HepG2 (cell line): ENCODE measurements around the gene KCNMA1.

Experiments
- CTCF ChIP-seq: sonication (generic); formaldehyde crosslinking; IDR thresholded peaks from 2 replicates; pipeline ENCODE4 v1.5.0; 2020; ENCODE audit warnings: mild to moderate bottlenecking, missing genetic modification reagents, moderate library complexity
- EP300 ChIP-seq, 3 experiments: sonication (generic) in 1 of 3; formaldehyde crosslinking in 1 of 3; IDR thresholded peaks; 2 replicates each; pipeline versions ENCODE4 v1.5.1 to v1.6.1; 2011 to 2020; ENCODE audit warnings: low read depth in 2 of 3, low read length in 2 of 3, borderline replicate concordance in 1 of 3, improper control_type of control experiment in 1 of 3, mild to moderate bottlenecking in 1 of 3, missing genetic modification reagents in 1 of 3, moderate library complexity in 1 of 3
- ETV5 ChIP-seq: IDR thresholded peaks from 2 replicates; pipeline ENCODE4 v1.6.1; 2018; ENCODE audit warnings: missing biosample characterization, missing genetic modification reagents, inconsistent platforms, borderline replicate concordance
- HINFP ChIP-seq: sonication (generic); formaldehyde crosslinking; IDR thresholded peaks from 2 replicates; pipeline ENCODE4 v1.4.0; 2020; ENCODE audit warnings: low read depth, mild to moderate bottlenecking, missing genetic modification reagents
- KDM1A ChIP-seq: IDR thresholded peaks from 2 replicates; pipeline ENCODE4 v1.6.1; 2016; ENCODE audit warnings: missing compliant biosample characterization
- MYC ChIP-seq: sonication (generic); formaldehyde crosslinking; IDR thresholded peaks from 2 replicates; pipeline ENCODE4 v1.9.0; 2021; ENCODE audit warnings: missing genetic modification reagents, borderline replicate concordance
- PLSCR1 ChIP-seq: sonication (generic); formaldehyde crosslinking; IDR thresholded peaks from 2 replicates; pipeline ENCODE4 v1.5.0; 2020; ENCODE audit warnings: missing genetic modification reagents, mild to moderate bottlenecking, borderline replicate concordance
- POLR2A ChIP-seq, 2 experiments: IDR thresholded peaks; 2 replicates each; pipeline ENCODE4 v1.6.1; 2011; ENCODE audit warnings: low read depth in 2 of 2, low read length in 2 of 2, mild to moderate bottlenecking in 1 of 2, moderate library complexity in 1 of 2; ENCODE audit not compliant: insufficient read depth in 1 of 2
- SMAD1 ChIP-seq: sonication (generic); formaldehyde crosslinking; IDR thresholded peaks from 2 replicates; pipeline ENCODE4 v1.4.0; 2020; ENCODE audit warnings: missing genetic modification reagents, low read depth, mild to moderate bottlenecking, borderline replicate concordance
- SMC3 ChIP-seq: IDR thresholded peaks from 2 replicates; pipeline ENCODE4 v1.6.1; 2011; ENCODE audit warnings: low read length, improper control_type of control experiment
- SRF ChIP-seq: IDR thresholded peaks from 2 replicates; pipeline ENCODE4 v1.6.1; 2011; ENCODE audit warnings: mild to moderate bottlenecking, low read depth, low read length, moderate library complexity
- STAT6 ChIP-seq: sonication (generic); formaldehyde crosslinking; IDR thresholded peaks from 2 replicates; pipeline ENCODE4 v1.4.0; 2020; ENCODE audit warnings: missing genetic modification reagents, mild to moderate bottlenecking, borderline replicate concordance
- ZNF10 ChIP-seq: sonication (generic); formaldehyde crosslinking; IDR thresholded peaks from 2 replicates; pipeline ENCODE4 v1.4.0; 2020; ENCODE audit warnings: mild to moderate bottlenecking, low read depth, missing genetic modification reagents, borderline replicate concordance

GRCh38 chr10:77512219-77512578 is 125.4 kb downstream of the KCNMA1 start:
- TF ChIP-seq SRF (no peak), MYC (no peak), CTCF (CRISPR knock-in tag) (no peak), POLR2A (IDR thresholded peaks at IDR 0.05; ENCODE audit: insufficient read depth in 1 of 2, low read depth in 2 of 2, low read length in 2 of 2) (no peak), KDM1A (CRISPR knock-in tag) (no peak), PLSCR1 (CRISPR knock-in tag) (no peak), EP300 (IDR thresholded peaks at IDR 0.05; ENCODE audit: low read depth in 2 of 2, low read length in 2 of 2) (no peak), EP300 (CRISPR knock-in tag; IDR thresholded peaks at IDR 0.05; ENCODE audit: borderline replicate concordance) (no peak), SMC3 (no peak), ETV5 (CRISPR knock-in tag) (no peak), STAT6 (no peak), ZNF10 (CRISPR knock-in tag) (no peak), HINFP (CRISPR knock-in tag) (no peak), SMAD1 (CRISPR knock-in tag) (no peak)
